ENCODE data around the gene ERC1. TPM values are rescaled to one million over a fixed set of nuclear protein-coding genes. Genes with fewer than 3 reads are reported as not detected.
"Not testable (repeated sequence)": the region's sequence is repeated elsewhere in the genome, so short reads cannot be mapped to it uniquely, and the experiment has no call there.

The ERC1 gene
- total and polyA plus RNA-seq, 7 donors: 5.4 to 97.8 (median 34.6) TPM

- Histone ChIP-seq H3K4me1 (peaks cover 0 to 10% (median 0%) of the 10 kb centered on the region in 4 donors), H3K9me3 (no peaks in the 10 kb centered on the region), H3K36me3 (no peaks in the 10 kb centered on the region), H3K4me3 (no peak overlapping the region), H3K27me3 (no peaks in the 10 kb centered on the region), H3K27ac (peak overlapping the region in 1 of 4 donors; percentile 36)
- no peak for TF ChIP-seq CTCF (IDR thresholded peaks at IDR 0.05)
- TF ChIP-seq POLR2AphosphoS5 (IDR thresholded peaks at IDR 0.05): peak in 2 of 4 donors; percentile 11
- WGBS, 2 donors: 20 to 30% methylated on average over 2 of the region's 2 CpGs
- intact Hi-C loops (cut with DNase I): no loop called here
- no peak for DNase-seq
Measured at GRCh38 chr12:1131811-1132224, 140.8 kb downstream of the ERC1 start.

GRCh38 chr12:1132311-1132710 is 141.3 kb downstream of the ERC1 start:
- intact Hi-C loops (cut with DNase I): no loop called here
- WGBS, 2 donors: 74 to 79% methylated on average over 6 of the region's 6 CpGs
- no peak for DNase-seq
- Histone ChIP-seq H3K27me3 (no peaks in the 10 kb centered on the region), H3K9me3 (no peaks in the 10 kb centered on the region), H3K27ac (no peak overlapping the region), H3K4me3 (no peak overlapping the region), H3K4me1 (peaks cover 0 to 10% (median 0%) of the 10 kb centered on the region in 4 donors), H3K36me3 (no peaks in the 10 kb centered on the region)
- TF ChIP-seq POLR2AphosphoS5 (IDR thresholded peaks at IDR 0.05) (no peak), EP300 (IDR thresholded peaks at IDR 0.05) (no peak), POLR2A (IDR thresholded peaks at IDR 0.05) (no peak), CTCF (IDR thresholded peaks at IDR 0.05) (no peak)

GRCh38 chr12:1138691-1139090 is 147.7 kb downstream of the ERC1 start:
- no peak for DNase-seq
- H3K9me3 ChIP-seq: no peaks in the 10 kb centered on the region
- intact Hi-C loops (cut with DNase I): no loop called here
- H3K27ac ChIP-seq: no peak overlapping the region
- no peak overlapping the region for H3K4me3 ChIP-seq
- H3K27me3 ChIP-seq: no peaks in the 10 kb centered on the region
- WGBS, 2 donors: 96% methylated on average over 4 of the region's 4 CpGs
- H3K4me1 ChIP-seq: no peaks in the 10 kb centered on the region
- TF ChIP-seq EP300 (IDR thresholded peaks at IDR 0.05) (no peak), CTCF (IDR thresholded peaks at IDR 0.05) (no peak), POLR2AphosphoS5 (IDR thresholded peaks at IDR 0.05) (no peak), POLR2A (IDR thresholded peaks at IDR 0.05) (no peak)
- no peaks in the 10 kb centered on the region for H3K36me3 ChIP-seq

GRCh38 chr12:1146758-1147157 is 155.7 kb downstream of the ERC1 start:
- H3K4me1 ChIP-seq; intact Hi-C loops (cut with DNase I); H3K4me3 ChIP-seq; H3K36me3 ChIP-seq; H3K27ac ChIP-seq; H3K9me3 ChIP-seq; H3K27me3 ChIP-seq; DNase-seq: not testable (repeated sequence)
- WGBS, 2 donors: 92 to 94% methylated on average over 4 of the region's 4 CpGs

- H3K36me3 ChIP-seq: peaks cover 0 to 4% (median 0%) of the 10 kb centered on the region in 4 donors
- DNase-seq: no peak
- TF ChIP-seq CTCF (IDR thresholded peaks at IDR 0.05) (no peak), POLR2AphosphoS5 (IDR thresholded peaks at IDR 0.05) (no peak), EP300 (IDR thresholded peaks at IDR 0.05) (no peak), POLR2A (IDR thresholded peaks at IDR 0.05) (no peak)
- peaks cover 0 to 8% (median 4%) of the 10 kb centered on the region in 4 donors for H3K4me1 ChIP-seq
- H3K9me3 ChIP-seq: no peaks in the 10 kb centered on the region
- intact Hi-C loops (cut with DNase I): no loop called here
- 95 to 98% methylated on average over 2 of the region's 2 CpGs for WGBS, 2 donors
- H3K4me3 ChIP-seq: no peak overlapping the region
- H3K27me3 ChIP-seq: no peaks in the 10 kb centered on the region
- H3K27ac ChIP-seq: no peak overlapping the region
Measured at GRCh38 chr12:1147821-1148220, 156.8 kb downstream of the ERC1 start.
